OCI-LY1 (cell line): ENCODE measurements around the gene SLC29A1.

ENCODE experiments used
- H2AFZ ChIP-seq: fragments of 200-600 bp; sonication (generic), shearing (Covaris generic); 2 replicates; pipeline ENCODE4 v1.6.0; 2014; ENCODE audit warnings: antibody characterized with exemption, mild to moderate bottlenecking, low read length
- H3F3A ChIP-seq: fragments of 200-600 bp; sonication (generic), shearing (Covaris generic); 2 replicates; pipeline ENCODE4 v1.6.0; 2014; ENCODE audit warnings: mild to moderate bottlenecking, antibody characterized with exemption, low read length, moderate library complexity; ENCODE audit not compliant: insufficient read depth
- H3K27ac ChIP-seq: fragments of 200-600 bp; sonication (generic); 2 replicates; pipeline ENCODE4 v1.5.1; 2014; ENCODE audit warnings: low read length, mixed run types, mild to moderate bottlenecking, low read depth; ENCODE audit not compliant: poor library complexity, severe bottlenecking
- H3K27me3 ChIP-seq: fragments of 200-600 bp; sonication (generic); 2 replicates; pipeline ENCODE4 v1.6.0; 2014; ENCODE audit warnings: antibody characterized with exemption, mild to moderate bottlenecking, low read length, moderate library complexity; ENCODE audit not compliant: insufficient read depth
- H3K36me3 ChIP-seq: fragments of 200-600 bp; sonication (generic); 2 replicates; pipeline ENCODE4 v1.6.1; 2014; ENCODE audit warnings: mild to moderate bottlenecking, antibody characterized with exemption, low read length, moderate library complexity, mixed read lengths; ENCODE audit not compliant: insufficient read depth
- H3K4me1 ChIP-seq: fragments of 200-600 bp; sonication (generic); 2 replicates; pipeline ENCODE4 v1.5.1; 2014; ENCODE audit warnings: mild to moderate bottlenecking, low read length, moderate library complexity; ENCODE audit not compliant: insufficient read depth, severe bottlenecking
- H3K4me2 ChIP-seq: fragments of 200-600 bp; sonication (generic), shearing (Covaris generic); 2 replicates; pipeline ENCODE4 v1.6.1; 2014; ENCODE audit warnings: low read length
- H3K4me3 ChIP-seq: fragments of 200-600 bp; sonication (generic); 2 replicates; pipeline ENCODE4 v1.5.1; 2014; ENCODE audit warnings: low read length, low read depth, mild to moderate bottlenecking, mixed read lengths; ENCODE audit not compliant: poor library complexity, severe bottlenecking
- H3K79me2 ChIP-seq: fragments of 200-600 bp; shearing (Covaris generic); 2 replicates; pipeline ENCODE4 v1.6.1; 2016; ENCODE audit warnings: mixed run types, low read length, mixed read lengths; ENCODE audit not compliant: insufficient read depth
- H3K9ac ChIP-seq: fragments of 200-600 bp; sonication (generic), shearing (Covaris generic); 2 replicates; pipeline ENCODE4 v1.6.1; 2014; ENCODE audit warnings: mild to moderate bottlenecking, low read length, mixed read lengths
- H3K9me2 ChIP-seq: fragments of 200-600 bp; sonication (generic), shearing (Covaris generic); 2 replicates; pipeline ENCODE4 v1.6.1; 2014; ENCODE audit warnings: low read depth, mild to moderate bottlenecking, low read length, mixed read lengths
- H3K9me3 ChIP-seq: fragments of 200-600 bp; shearing (Covaris generic); 2 replicates; pipeline ENCODE4 v1.6.1; 2014; ENCODE audit warnings: low read length, mixed read lengths
- H4K20me1 ChIP-seq: fragments of 200-600 bp; sonication (generic), shearing (Covaris generic); 2 replicates; pipeline ENCODE4 v1.6.0; 2016; ENCODE audit warnings: mild to moderate bottlenecking, low read length; ENCODE audit not compliant: insufficient read depth
- CTCF ChIP-seq: fragments of 200-600 bp; sonication (generic), shearing (Covaris generic); IDR thresholded peaks from 2 replicates; pipeline ENCODE4 v1.5.1; 2017; ENCODE audit warnings: mild to moderate bottlenecking, antibody characterized with exemption, low read length, moderate library complexity, mixed read lengths
- EZH2 ChIP-seq: fragments of 200-600 bp; sonication (generic), shearing (Covaris generic); IDR thresholded peaks from 2 replicates; pipeline ENCODE4 v1.8.0; 2017; ENCODE audit warnings: borderline replicate concordance, mixed run types, mild to moderate bottlenecking, antibody characterized with exemption, low read length, moderate library complexity, mixed read lengths

The SLC29A1 gene

GRCh38 chr6:44245912-44246662, 22.7 kb downstream of the SLC29A1 start:
- H2AFZ ChIP-seq, result no peak overlapping the region
- no peaks in the 10 kb centered on the region for H3F3A ChIP-seq
- H3K9me3 ChIP-seq, result no peaks in the 10 kb centered on the region
- peak; percentile 54 for TF ChIP-seq CTCF
- TF ChIP-seq EZH2, result no peak
- peaks cover 41% of the 10 kb centered on the region for H3K36me3 ChIP-seq
- peaks cover 22% of the 10 kb centered on the region for H3K79me2 ChIP-seq
- H3K4me3 ChIP-seq, result peak overlapping the region; percentile 98
- no peaks in the 10 kb centered on the region for H3K27me3 ChIP-seq
- H3K4me2 ChIP-seq, result peak overlapping the region; percentile 82
- H3K4me1 ChIP-seq, result peaks cover 25% of the 10 kb centered on the region
- H3K9me2 ChIP-seq, result no peaks in the 10 kb centered on the region
- peak overlapping the region; percentile 99 for H3K9ac ChIP-seq
- no peaks in the 10 kb centered on the region for H4K20me1 ChIP-seq
- H3K27ac ChIP-seq, result peak overlapping the region; percentile 84

- Histone ChIP-seq H3K79me2 (peaks cover 22% of the 10 kb centered on the region), H2AFZ (no peak within 1 kb of the TSS), H3K9me3 (no peaks in the 10 kb centered on the region), H3K27me3 (no peaks in the 10 kb centered on the region), H3K27ac (peak within 1 kb of the TSS; percentile 84), H3F3A (0 out of 2 replicates have a peak, but pooled peaks cover 5% of the 10 kb centered on the region), H3K4me2 (peak within 1 kb of the TSS; percentile 82), H3K9ac (peak within 1 kb of the TSS; percentile 99), H3K9me2 (no peaks in the 10 kb centered on the region), H3K36me3 (peaks cover 48% of the 10 kb centered on the region), H3K4me3 (peak within 1 kb of the TSS; percentile 98), H4K20me1 (no peaks in the 10 kb centered on the region), H3K4me1 (peaks cover 25% of the 10 kb centered on the region)
- 0 out of 2 replicates have a peak, but pooled peaks have one; percentile 4 for TF ChIP-seq CTCF
- no peak for TF ChIP-seq EZH2
Measured at GRCh38 chr6:44246663-44247337, 23.4 kb downstream of the SLC29A1 start, which contains the start of gene HSP90AB1. TSS of gene HSP90AB1 (plus strand) at chr6:44247101. CDS start at chr6:44248630, 1,529 bp downstream.

GRCh38 chr6:44247338-44248302, 24.2 kb downstream of the SLC29A1 start:
- Histone ChIP-seq H3K4me1 (peaks cover 25% of the 10 kb centered on the region), H3K9me3 (no peaks in the 10 kb centered on the region), H3K36me3 (peaks cover 56% of the 10 kb centered on the region), H3K4me2 (peak overlapping the region; percentile 82), H3K9me2 (no peaks in the 10 kb centered on the region), H2AFZ (no peak overlapping the region), H3F3A (0 out of 2 replicates have a peak, but pooled peaks cover 7% of the 10 kb centered on the region), H3K27me3 (no peaks in the 10 kb centered on the region), H3K27ac (peak overlapping the region; percentile 84), H3K9ac (peak overlapping the region; percentile 99), H4K20me1 (no peaks in the 10 kb centered on the region), H3K4me3 (peak overlapping the region; percentile 98), H3K79me2 (peaks cover 22% of the 10 kb centered on the region)
- TF ChIP-seq CTCF (0 out of 2 replicates have a peak, but pooled peaks have one; percentile 1), EZH2 (no peak)
